Stomach smooth muscle (tissue), 2 donors: ENCODE data around the gene ZG16.
"Not testable (repeated sequence)": the region's sequence is repeated elsewhere in the genome, so short reads cannot be mapped to it uniquely, and the experiment has no call there.

ENCODE experiments used
- H3K27ac ChIP-seq: one replicate; pipeline ENCODE4 v1.7.0; 2013; ENCODE audit warnings: mild to moderate bottlenecking, low read length, inconsistent platforms
- H3K27me3 ChIP-seq, 2 donors: one replicate each; pipeline ENCODE4 v1.7.0; 2013; ENCODE audit warnings: low read length in 2 of 2; ENCODE audit not compliant: insufficient read depth in 2 of 2, control insufficient read depth in 1 of 2
- H3K36me3 ChIP-seq, 2 donors: one replicate each; pipeline ENCODE4 v1.7.0; 2013; ENCODE audit warnings: low read length in 2 of 2; ENCODE audit not compliant: control insufficient read depth in 2 of 2, insufficient read depth in 2 of 2
- H3K4me1 ChIP-seq: one replicate; pipeline ENCODE4 v1.7.0; 2013; ENCODE audit warnings: low read length; ENCODE audit not compliant: control insufficient read depth, insufficient read depth
- H3K4me3 ChIP-seq, 2 donors: one replicate each; pipeline ENCODE4 v1.7.0; 2013; ENCODE audit warnings: low read length in 2 of 2
- H3K9ac ChIP-seq, 2 donors: one replicate each; pipeline ENCODE4 v1.7.0; 2013; ENCODE audit warnings: low read length in 2 of 2, mild to moderate bottlenecking in 1 of 2
- H3K9me3 ChIP-seq, 2 donors: one replicate each; pipeline ENCODE4 v1.7.0; 2013; ENCODE audit warnings: low read length in 2 of 2; ENCODE audit not compliant: control insufficient read depth in 2 of 2
- donor health status: healthy.
- donor health status: Pancreatic carcinoma.

Gene ZG16, protein sequence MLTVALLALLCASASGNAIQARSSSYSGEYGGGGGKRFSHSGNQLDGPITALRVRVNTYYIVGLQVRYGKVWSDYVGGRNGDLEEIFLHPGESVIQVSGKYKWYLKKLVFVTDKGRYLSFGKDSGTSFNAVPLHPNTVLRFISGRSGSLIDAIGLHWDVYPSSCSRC

DNA sequence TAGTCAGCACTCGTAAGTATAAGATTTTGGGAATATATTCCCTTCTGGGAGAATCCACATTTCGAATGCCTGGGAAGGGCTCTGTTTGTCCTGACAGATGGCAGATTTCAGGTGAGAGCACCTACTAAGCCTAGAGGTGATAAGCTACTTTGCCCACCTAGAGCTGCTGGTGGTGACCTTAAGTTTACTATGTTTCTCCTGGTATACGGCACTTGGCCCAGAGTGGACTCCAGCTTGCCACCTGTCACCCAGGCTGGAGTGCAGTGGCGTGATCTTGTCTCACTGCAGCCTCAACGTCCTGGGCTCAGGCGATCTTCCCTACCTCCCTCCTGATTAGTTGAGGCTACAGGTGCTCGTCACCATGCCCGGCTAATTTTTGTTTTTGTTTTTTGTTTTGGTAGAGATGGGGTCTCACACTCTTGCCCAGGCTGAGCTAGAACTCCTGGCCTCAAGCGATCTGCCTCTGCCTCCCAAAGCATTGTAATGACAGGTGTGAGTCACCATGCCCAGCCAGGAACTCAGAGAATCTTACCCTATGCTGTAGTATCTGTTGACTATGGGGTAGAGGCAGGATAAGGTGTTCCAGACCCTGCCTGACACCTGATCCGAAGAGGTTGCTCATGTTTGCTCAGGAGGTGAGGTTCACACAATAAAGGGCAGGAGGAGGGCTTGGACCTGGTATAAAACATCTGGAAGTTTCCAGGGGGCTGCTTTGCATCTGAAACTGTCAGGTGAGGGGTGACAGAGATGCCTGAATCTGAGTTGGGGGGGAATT, at the start of gene ZG16:
Gene ZG16, plus strand, starts transcription at position 681 of the 775 bp plus-strand sequence. CDS start 1,011 bp downstream, outside the sequence.
- no peaks in the 10 kb centered on the region for H3K9me3 ChIP-seq
- H3K4me3 ChIP-seq: no peak within 1 kb of the TSS

DNA sequence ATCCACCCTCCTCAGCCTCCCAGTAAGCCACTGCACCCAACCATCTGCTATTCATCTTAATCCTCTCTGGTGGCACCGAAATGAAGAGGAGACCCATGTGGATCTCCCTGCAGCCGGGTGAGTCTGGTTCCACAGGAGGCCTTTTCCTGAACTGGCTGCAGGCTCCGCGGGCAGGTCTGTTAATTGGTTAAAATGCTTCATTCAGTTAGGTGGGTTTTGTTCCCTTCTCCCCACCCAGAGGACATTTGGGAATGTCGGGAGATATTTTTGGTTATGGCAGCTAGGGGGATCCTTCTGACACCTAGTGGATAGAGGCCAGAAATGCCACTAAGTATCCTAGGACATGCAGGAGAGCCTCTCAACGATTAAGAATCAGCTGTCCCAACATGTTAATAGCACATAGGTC, 48.9 kb upstream of the ZG16 start:
- peaks cover 0 to 2% of the 10 kb centered on the region in 2 donors for H3K27me3 ChIP-seq
- no peak overlapping the region for H3K27ac ChIP-seq
- H3K4me1 ChIP-seq: no peaks in the 10 kb centered on the region
- no peaks in the 10 kb centered on the region for H3K36me3 ChIP-seq
- H3K4me3 ChIP-seq: no peak overlapping the region
- no peak overlapping the region for H3K9ac ChIP-seq
- no peaks in the 10 kb centered on the region for H3K9me3 ChIP-seq

More for the DNA sequence above, at the start of gene ZG16:
- Histone ChIP-seq H3K27ac (no peak within 1 kb of the TSS), H3K4me1 (no peaks in the 10 kb centered on the region), H3K27me3 (peaks cover 3 to 4% of the 10 kb centered on the region in 2 donors), H3K36me3 (no peaks in the 10 kb centered on the region), H3K9ac (no peak within 1 kb of the TSS)

DNA sequence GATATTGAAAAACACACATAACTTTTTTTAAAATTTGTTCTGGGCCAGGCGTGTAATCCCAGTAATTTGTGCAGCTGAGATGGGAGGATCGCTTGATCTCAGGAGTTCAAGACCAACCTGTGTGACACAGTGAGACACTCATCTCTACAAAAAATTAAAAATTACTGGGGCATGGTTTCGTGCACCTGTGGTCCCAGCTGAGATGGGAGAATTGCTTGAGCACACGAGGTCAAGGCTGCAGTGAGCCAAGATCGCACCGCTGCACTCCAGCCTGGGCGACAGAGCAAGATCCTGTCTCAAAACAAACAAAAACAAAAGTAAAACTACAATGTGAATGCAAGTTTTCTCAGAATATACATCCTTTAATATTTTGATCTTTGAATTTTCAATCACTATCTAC, 47.4 kb upstream of the ZG16 start:
- H3K36me3 ChIP-seq: no peaks in the 10 kb centered on the region
- no peaks in the 10 kb centered on the region for H3K4me1 ChIP-seq
- no peak overlapping the region for H3K9ac ChIP-seq
- H3K27me3 ChIP-seq: peaks cover 0 to 2% of the 10 kb centered on the region in 2 donors
- no peak overlapping the region for H3K27ac ChIP-seq
- H3K4me3 ChIP-seq: no peak overlapping the region
- H3K9me3 ChIP-seq: no peaks in the 10 kb centered on the region

DNA sequence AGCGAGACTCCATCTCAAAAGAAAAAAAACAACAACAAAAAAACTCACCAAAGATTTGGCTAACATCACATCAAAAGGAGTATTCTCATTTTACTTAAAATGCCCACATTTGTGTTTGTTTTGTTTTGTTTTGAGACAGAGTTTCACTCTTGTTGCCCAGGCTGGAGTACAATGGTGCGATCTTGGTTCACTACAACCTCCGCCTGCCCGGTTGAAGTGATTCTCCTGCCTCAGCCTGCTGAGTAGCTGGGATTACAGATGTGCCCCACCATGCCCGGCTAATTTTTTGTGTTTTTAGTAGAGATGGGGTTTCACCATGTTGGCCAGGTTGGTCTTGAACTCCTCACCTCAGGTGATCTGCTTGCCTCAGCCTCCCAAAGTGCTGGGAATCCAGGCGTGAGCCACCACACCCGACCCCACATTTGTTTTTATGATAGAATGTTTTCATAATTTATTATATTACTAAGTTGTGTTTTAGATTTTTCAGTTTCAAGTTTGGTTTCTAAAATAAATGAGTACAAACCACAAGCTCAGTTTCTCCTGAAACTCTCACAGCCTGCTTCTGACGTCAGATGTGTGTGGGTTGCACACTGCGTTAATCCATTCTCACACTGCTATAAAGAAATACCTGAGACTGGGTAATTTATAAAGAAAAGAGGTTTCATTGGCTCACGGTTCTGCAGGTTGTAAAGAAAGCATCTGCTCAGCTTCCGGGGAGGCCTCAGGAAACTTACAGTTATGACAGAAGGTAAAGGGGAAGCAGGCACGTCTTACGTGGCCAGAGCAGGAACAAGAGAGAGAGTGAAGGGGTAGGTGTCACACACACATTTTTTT, 46.1 kb upstream of the ZG16 start:
- H3K9ac ChIP-seq, H3K4me1 ChIP-seq, H3K9me3 ChIP-seq, H3K4me3 ChIP-seq, H3K36me3 ChIP-seq, H3K27me3 ChIP-seq, H3K27ac ChIP-seq: not testable (repeated sequence)

DNA sequence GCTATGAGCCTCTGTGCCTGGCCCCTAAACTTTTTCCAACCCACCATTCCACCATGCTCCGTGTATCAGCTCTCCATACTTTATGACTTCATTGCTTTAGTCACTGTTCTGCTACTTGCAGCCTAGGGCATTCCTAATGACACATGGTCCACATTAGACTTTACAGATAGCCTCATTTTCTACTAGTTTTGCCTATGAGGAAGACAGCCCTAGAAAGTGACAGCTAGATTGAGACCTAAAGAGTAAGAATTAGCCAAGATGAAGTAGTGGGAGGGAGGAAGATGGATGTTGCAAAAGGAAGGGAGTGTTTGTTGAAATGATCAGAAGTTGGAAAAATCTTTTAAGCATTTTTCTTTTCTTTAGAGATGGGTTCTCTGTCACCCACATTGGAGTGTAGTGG, 43.3 kb upstream of the ZG16 start:
- H3K36me3 ChIP-seq: no peaks in the 10 kb centered on the region
- H3K4me3 ChIP-seq: no peak overlapping the region
- H3K4me1 ChIP-seq: no peaks in the 10 kb centered on the region
- H3K27ac ChIP-seq: no peak overlapping the region
- no peak overlapping the region for H3K9ac ChIP-seq
- H3K9me3 ChIP-seq: peaks cover 0 to 3% of the 10 kb centered on the region in 2 donors
- peaks cover 0 to 3% of the 10 kb centered on the region in 2 donors for H3K27me3 ChIP-seq

DNA sequence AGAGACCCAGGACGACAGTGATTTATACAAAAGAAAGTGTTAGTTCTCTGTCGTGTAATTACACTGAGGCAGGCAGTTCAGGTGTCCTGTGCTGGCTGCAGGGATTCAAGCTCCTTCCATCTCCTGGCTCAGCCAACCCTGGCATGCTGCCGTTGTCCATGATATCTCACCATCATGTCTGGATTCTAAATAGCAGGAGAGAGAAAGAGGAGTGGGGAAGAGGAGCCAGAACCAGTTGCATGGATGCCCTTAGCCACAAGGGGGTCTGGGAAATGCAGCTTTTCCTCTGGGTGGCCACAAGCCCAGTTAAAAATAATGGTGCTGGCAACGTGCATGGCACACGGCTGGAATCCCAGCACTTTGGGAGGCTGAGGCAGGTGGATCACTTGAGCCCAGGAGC, 41.9 kb upstream of the ZG16 start:
- Histone ChIP-seq H3K4me1 (no peaks in the 10 kb centered on the region), H3K9ac (no peak overlapping the region), H3K9me3 (peaks cover 0 to 3% of the 10 kb centered on the region in 2 donors), H3K27ac (no peak overlapping the region), H3K36me3 (no peaks in the 10 kb centered on the region), H3K27me3 (peaks cover 0 to 3% of the 10 kb centered on the region in 2 donors), H3K4me3 (no peak overlapping the region)

DNA sequence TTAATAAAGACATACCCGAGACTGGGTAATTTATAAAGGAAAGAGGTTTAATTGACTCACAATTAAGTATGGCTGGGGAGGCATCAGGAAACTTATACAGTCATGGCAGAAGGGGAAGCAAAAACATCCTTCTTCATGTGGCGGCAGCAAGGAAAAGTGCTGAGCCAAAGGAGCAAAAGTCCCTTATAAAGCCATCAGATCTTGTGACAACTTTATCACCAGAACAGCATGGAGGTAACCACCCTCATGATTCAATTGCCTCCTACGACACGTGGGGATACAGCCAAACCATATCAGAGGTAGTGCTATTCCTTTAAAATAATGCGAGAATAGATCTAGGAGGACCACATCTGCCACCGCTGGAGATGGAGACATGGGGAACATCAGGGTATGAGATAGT, 41.3 kb upstream of the ZG16 start:
- Histone ChIP-seq H3K4me3 (no peak overlapping the region), H3K9me3 (peaks cover 0 to 3% of the 10 kb centered on the region in 2 donors), H3K9ac (no peak overlapping the region), H3K4me1 (no peaks in the 10 kb centered on the region), H3K36me3 (no peaks in the 10 kb centered on the region), H3K27me3 (peaks cover 0 to 6% of the 10 kb centered on the region in 2 donors), H3K27ac (no peak overlapping the region)

DNA sequence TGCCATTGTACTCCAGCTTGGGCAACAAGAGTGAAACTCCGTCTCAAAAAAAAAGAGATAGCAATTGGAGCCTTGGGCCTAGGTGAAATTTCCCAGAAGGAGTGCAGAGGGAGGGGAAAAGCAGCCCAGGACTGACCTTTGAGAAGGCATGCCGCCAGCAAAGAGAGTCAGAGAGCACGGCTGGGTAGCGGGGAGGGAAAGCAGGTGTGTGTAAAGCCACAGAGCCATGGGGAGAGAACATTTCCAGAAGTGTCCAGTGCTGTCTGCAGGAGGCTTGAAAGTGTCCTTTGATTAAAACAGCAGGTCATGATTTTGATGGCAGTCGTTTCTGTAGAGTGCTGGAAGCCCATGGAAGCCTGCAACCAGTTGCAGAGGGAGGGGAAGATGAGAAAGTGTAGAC, 40.3 kb upstream of the ZG16 start:
- no peaks in the 10 kb centered on the region for H3K4me1 ChIP-seq
- H3K9me3 ChIP-seq: peaks cover 0 to 3% of the 10 kb centered on the region in 2 donors
- H3K36me3 ChIP-seq: no peaks in the 10 kb centered on the region
- no peak overlapping the region for H3K27ac ChIP-seq
- no peak overlapping the region for H3K9ac ChIP-seq
- no peak overlapping the region for H3K4me3 ChIP-seq
- peaks cover 0 to 6% of the 10 kb centered on the region in 2 donors for H3K27me3 ChIP-seq

DNA sequence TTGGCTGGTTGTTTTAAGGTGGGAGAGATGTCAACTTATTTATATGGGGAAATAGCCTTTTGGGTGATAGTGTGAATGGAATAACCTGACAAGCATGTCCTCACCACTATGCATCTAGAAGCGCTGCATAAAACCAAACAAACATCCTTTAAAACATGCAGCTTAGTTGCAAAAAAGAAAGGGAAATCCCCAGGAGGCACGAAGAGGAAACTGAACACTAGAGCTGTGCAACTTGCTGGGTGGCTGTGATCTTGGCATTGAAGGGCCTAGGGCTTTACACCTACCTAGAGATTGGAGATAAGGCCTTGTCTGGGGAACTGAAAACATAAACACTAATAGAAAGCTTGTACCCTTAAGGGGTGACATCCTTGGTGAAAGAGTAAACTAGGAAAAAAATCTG, 39.5 kb upstream of the ZG16 start:
- Histone ChIP-seq H3K4me3 (no peak overlapping the region), H3K27ac (no peak overlapping the region), H3K9ac (no peak overlapping the region)

DNA sequence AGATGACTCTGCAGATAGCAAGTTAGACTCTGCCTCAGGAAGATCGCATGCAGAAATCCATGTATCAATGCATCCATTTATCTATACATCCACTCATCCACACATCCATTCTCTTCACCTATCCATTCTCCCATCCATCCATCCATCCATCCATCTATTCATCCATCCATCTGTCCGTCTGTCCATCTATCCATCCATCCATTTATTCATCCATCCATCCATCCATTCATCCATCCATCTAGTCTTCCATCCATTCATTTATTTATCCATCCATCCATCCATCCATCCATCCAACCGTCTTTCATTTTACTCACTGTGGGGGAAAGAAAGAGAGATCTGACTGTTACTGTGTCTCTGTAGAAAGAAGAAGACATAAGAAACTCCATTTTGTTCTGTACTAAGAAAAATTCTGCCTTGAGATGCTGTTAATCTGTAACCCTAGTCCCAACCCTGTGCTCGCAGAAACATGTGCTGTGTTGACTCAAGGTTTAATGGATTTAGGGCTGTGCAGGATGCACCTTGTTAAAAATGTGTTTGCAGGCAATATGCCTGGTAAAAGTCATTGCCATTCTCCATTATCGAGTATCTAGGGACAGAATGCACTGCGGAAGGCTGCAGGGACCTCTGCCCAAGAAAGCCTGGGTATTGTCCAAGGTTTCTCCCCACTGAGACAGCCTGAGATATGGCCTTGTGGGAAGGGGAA, 38.0 kb upstream of the ZG16 start:
- H3K27ac ChIP-seq, H3K9ac ChIP-seq, H3K4me1 ChIP-seq, H3K27me3 ChIP-seq, H3K9me3 ChIP-seq, H3K4me3 ChIP-seq, H3K36me3 ChIP-seq: not testable (repeated sequence)

More for the DNA sequence above, 39.5 kb upstream of the ZG16 start:
- H3K9me3 ChIP-seq: peaks cover 0 to 3% of the 10 kb centered on the region in 2 donors
- peaks cover 1 to 6% of the 10 kb centered on the region in 2 donors for H3K27me3 ChIP-seq
- H3K36me3 ChIP-seq: no peaks in the 10 kb centered on the region
- no peaks in the 10 kb centered on the region for H3K4me1 ChIP-seq
